Activated CD8-positive, alpha-beta memory T cell treated with anti-CD3 and anti-CD28 coated beads for 1 hour (primary cell): ENCODE data around the gene COL5A3.
A peak's percentile ranks its signal among the peaks of the same experiment; 100 is the strongest.

Source experiments
- DNase-seq, 2 donors: peaks; one replicate each; pipeline ENCODE4 v3.0.0-alpha.2; 2020; ENCODE audit warnings: low read depth in 1 of 2; ENCODE audit errors: extremely low read depth in 1 of 2

COL5A3 gene

DNA sequence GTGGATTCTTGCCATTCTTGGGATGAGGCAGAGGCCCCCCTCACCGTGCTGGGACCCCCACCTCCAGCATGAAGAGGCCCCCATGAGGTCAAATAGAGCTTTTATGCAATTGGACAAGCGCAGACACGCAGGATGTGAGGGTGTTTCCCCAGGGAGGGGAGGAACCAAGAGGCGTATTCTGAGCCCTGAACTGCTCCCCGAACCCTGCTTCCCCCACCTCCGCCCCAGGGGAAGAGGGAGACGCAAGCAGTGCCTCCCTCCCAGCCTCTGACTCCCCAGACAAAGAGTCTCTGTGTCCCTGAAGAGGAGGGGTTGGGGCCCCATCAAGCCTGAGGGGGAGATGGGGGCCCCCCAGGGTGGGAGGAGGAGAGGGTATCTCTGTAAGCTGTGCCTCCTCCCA, 1.7 kb upstream of the COL5A3 start:
- no peak for DNase-seq

DNA sequence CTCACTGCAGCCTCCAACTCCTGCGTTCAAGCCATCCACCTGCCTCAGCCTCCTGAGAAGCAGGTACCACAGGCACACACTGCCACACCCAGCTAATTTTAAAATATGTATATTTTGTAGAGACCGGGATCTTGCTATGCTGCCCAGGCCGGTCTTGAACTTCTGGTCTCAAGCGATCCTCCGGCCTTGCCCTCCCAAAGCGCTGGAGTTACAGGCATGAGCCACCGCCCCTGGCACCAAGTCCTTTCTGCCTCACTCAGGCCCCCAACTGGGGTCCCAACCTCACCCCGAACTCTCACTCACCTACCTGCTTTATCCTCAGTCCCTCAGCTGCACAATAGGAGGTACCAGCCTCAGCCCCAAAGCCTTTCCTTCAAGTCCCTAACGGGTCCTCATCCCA, 635 bp upstream of the COL5A3 start:
- DNase-seq = no peak

DNA sequence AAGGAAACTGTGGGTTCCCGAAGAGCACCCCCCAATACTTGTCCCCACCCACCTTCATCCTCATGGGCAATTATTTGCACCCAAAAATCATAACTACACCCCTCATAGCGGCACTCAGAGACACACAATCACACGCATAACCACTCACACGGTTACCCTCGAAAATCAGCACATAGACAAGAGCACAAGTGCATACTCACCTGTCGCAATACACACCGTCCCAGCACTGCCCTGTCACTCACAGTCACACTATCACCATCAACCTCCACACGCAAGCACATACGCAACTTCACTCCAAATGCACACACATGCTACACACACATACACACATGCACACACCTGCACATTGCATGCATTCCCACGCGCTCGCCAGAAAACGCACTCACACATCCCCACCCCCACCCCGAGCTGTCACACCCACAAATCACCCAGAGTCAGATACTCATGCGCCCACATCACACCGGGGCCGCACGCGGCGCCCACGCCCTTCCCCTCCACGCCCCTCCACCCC, 535 bp downstream of the COL5A3 start:
- DNase-seq = no peak

DNA sequence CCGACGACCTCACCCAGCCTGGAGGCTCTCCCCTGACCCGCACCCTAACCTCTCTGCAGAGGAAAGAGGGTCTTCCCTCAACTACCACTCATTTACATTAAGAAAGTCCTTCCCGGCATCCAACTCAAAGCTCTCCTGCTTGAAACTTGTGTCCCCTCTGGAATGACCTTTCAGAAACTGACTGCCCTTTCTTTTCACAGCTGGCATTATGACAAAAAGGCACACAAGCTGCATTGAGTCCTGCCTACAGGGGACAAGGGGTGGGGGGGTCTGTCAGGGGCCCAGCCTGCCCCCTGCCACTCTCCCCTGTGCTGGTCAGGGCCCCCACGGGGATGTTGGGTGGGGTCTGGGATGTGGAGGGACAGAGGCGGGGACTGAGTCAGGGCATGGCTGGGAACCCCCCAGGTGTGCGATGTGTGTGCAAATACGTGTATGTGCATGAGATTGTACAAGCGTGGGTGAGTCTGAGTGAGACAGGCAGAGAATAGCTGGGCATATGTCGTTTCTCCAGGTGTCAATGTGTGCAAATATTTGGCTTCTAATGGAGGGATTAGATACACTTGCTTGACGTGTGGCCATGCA, 2.0 kb downstream of the COL5A3 start:
- DNase-seq = no peak

DNA sequence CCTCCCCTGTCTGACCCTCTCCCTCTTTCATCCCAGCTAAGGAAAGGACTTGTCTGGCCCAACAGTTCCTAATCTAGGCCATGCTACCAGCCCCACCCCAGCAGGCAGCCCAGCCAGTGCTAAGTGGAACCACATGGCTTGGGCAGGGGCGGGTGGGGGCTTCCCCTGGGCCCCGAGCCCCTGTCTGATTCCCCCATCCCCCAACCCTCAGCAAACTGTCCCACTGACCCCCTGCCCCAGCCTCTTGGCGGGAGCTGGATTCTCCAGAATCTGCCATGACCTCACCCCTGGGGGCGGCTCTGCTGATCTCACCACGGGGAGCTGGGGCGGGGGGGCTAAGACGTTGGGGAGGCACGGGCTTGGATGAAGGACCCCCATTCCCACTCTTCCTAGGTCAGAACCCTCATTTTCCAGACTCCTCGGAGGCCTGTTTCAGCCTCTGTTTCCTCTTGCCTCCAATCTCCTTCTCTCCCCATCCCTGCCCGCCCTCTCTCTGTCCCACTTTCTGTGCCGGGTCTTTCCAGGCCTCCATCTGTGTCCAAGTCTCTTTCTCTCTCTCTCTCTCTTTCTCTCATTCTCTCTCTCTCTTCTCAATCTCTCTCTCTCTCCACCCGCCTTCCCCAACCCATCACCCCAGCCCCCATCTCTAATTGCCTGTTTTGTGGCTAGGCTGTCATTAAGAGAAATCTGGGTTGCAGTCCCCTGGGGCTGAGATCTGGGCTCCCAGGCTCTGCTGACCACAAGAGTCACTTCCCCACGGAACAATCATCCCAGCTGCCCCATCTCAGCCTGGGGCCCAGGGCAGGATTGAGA, 2.7 kb downstream of the COL5A3 start:
- DNase-seq = no peak

DNA sequence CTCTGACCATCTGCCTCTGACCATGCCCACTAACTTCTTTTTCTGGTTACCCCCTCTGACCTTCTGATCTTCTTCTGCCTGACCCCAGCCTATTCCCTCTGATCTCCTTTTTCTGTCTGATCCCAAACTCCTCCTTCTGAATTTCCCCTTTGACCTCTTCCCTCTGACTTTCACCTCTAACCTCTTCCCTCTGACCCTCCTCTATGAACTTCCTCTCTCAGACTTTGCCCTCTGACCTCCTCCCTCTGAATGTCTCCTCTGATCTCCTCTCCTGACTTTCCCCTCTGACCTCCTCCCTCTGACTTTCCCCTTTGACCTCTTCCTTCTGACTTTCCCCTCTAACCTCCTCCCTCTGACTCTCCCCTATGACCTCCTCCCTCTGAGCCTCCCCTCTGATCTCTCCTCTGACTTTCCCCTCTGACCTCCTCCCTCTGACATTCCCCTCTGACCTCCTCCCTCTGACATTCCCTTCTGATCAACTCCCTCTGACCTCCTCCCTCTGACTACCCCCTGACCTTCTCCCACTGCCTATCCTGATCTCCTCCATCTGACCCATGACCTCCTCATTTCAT, 3.5 kb downstream of the COL5A3 start:
- no peak for DNase-seq

DNA sequence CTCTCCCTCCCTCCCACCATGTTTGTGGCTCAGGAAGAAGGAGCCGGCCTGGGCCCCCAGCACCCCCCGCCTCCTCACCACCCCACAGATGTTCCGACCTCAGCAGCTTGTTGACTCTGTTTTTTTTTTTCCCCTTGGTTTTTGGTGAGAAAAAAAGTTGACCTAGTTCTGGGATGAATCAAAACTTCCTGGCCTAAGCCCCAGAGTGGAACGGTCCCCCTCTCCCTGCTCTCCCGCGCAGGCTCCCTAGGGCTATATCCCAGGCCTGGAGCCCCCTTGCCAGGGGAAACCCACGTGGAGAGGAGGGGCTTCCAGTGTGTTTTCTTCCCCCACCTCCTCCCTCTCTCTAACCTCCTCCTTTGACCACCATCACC, 4.0 kb downstream of the COL5A3 start:
- DNase-seq = no peak

DNA sequence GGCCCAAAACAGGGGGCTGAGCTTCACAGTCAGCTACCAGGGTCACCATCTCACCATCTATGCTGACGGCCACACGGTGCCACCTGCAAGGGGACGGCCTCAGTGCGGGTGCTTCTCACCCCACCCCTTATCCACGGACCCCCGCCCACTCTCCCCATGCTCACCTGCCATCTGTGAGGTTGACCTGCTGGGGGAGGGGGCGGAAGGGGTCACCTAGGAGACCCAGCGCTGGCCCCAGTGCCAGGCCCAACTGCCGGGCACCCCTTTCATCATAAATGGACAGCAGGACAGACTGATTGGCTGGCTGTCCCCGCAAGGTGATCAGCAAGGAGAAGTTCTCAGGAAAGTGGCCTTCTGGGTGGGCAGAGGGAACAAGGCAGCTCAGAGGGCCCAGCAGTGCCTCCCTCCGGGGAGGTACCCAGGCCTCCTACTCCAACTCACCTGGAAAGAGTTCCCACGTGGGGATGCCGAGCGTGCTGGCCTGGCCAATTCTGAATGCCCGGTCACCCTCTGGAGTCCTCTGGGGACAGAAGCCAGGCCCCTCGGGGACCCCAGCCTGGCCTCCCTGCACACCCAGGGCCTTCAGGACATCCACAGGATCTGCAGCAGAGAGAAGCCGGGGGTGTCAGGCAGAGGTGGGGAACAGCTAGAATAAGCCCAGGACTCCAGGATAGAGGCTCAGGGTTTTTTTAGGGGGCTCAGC, 4.5 kb downstream of the COL5A3 start:
- no peak for DNase-seq

DNA sequence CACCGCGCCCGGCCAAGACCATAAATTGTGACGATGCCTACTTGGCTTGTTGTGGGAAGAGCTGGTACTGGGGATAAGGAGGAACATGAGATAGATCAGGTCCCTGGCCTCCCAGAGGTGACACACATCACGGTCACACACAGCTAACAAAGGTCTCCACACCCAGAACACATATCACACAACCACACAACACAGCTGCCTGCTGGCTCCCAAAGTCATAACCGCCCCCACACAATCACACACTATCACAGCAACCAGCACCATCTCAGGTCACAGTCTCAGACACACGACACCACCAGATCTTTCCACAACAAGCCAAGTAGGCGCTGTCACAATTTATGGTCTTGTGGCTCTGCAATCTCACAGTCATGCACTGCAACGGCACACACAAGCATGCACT, 5.7 kb downstream of the COL5A3 start:
- no peak for DNase-seq

DNA sequence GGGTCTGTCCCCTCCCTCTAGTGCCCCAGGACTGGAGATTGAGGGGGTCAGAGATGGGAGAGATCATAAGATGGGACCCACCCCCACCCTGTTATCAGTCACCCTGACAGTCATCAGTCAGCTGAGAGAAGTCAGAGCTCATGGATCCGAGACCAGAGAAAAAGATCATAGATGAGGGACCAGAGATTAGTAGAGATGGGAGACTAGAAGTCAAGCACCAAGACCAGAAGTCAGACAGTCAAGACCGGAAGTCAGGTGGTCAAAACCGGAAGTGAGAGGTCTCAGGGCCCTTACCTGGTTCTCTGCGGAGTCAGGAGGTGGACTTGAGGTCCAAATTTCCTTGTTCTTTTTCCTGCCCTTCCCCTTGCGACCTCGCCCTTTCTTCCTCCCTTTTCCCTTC, 7.0 kb downstream of the COL5A3 start:
- DNase-seq = no peak

DNA sequence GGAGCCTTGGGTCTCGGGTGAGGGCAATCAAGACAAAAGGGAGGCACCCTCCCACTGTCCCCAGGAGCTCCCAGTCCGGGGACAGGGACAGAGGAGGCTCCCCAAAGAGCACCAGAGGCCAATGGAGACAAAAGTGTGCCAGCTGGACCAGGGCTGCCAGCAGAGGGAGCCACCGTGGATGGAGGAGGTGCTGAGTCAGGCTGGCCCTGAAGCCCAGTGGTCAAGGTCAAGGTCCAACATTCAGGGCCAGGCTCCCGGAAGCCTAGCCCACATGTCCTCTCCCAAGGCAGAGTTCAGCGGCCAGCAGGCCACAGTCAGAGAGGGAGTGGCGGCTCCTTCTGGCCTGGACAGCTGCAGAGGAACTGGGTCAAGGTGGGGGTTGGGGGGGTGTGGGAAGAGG, 8.4 kb downstream of the COL5A3 start:
- DNase-seq = no peak

DNA sequence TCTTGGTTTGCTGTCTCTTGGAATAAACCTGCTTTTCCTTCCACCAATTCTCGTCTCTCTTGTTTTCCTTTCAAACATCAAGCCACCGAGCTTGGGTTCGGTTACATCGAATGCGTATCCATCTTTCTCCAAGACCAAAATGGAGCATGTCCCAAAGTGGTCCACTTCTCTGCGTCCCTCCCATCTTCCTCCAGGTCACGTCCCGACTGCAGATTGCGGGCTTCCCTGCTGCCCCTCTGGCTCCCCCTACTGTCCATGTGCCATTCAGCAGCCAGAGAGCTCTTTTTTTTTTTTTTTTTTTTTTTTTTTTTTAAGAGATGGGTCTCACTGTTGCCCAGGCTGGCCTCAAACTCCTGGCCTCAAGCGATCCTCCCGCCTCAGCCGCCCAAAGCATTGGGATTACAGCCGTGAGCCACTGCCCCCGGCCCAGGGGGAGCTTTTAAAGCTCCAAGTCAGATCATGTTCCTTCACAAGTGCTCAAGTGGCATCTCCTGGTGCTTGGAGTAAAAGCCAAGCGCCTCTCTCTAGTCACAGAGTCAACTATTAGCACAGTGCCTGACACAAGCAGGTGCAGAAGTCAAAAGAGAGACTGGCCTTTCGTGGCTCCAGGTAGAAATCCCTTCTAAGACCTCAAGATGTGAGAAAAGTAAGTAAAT, 10.0 kb downstream of the COL5A3 start:
- peak; percentile 13 to 35 for DNase-seq

DNA sequence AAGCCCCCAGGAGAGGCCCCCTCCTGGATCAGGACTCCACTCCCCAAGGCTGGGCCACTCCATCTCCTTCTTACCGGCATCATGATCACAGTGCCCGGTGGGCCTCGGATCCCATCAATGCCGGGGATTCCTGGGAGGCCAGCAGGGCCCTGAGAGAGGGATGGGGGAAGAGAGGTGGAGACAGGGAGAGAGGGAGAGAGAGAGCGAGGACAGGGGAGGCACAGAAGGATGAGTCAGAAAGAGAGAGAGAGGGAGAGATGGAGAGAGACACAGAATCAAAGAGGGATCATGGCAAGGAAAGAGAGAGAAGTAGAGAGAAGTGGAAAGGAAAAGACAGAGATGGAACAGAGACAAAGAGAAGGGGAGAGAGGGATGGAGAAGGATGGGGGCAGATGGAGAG, 13.8 kb downstream of the COL5A3 start:
- DNase-seq = no peak

DNA sequence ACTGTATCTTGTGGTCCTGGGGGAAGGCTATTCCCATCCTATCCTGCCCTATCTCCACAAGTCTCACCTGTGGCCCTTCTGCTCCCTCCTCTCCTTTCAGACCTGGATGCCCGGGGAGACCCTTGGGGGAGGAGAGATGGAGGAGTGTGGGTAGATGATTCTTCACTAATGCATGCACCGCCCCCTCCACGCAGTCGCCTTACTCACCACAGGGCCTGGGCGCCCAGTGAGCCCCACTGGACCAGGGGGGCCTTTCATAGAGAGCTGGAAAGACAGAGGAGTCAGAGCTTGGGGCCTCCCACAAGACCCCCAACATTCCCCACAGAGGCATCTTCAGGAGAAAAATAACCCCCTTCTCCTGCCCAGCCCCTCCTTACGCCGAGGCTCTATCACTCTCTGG, 14.3 kb downstream of the COL5A3 start:
- no peak for DNase-seq

DNA sequence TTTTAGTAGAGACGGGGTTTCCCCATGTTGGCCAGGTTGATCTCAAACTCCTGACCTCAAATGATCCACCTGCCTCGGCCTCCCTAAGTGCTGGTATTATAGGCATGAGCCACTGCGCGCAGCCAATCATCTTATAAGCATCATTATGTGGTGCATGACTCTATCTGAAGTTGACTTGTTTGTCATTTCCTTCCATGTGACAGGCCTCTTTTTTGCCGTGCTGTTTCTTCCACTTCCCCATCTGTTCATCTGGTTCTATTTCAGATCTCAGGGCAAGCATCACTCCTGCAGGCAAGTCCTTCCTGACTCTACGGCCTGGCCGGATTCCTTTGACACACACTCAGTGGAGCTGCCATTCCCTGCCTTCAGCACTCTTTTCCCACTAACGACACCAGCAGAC, 15.2 kb downstream of the COL5A3 start:
- DNase-seq = no peak

DNA sequence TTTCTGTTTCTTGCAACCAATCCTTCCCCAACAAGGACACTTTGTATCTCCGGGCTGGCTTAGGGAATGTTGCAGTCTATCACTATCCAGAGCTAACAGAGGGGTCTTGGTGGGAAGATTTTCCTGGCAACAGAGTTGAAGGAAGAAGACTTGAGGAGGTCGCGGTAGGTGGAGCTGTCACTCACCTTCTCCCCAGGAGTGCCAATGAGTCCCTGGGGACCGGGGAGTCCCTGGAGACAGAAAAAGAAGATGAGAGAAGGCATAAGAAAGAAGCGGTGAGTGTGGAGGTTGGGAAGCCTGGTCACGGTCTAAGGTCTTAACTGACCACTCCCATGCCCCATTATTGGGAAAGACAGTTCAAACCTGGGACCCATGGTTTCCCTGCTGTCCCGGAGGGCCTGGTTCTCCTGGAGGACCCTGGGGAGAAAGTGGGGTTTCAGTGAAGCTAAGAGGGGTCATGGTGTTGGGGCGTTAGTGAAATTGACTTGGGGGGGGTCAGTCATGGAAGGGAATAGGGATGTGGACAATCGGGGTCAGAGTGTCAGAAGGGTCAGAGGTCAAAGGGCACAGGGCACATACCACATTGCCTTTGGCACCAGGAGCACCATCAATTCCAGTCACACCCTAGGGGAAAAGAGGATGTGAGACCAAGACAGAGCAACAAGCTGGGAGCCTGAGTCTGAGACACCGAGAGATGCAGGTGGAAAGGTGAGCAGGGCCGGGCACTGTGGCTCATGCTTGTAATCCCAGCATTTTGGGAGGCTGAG, 18.7 kb downstream of the COL5A3 start:
- DNase-seq = no peak

DNA sequence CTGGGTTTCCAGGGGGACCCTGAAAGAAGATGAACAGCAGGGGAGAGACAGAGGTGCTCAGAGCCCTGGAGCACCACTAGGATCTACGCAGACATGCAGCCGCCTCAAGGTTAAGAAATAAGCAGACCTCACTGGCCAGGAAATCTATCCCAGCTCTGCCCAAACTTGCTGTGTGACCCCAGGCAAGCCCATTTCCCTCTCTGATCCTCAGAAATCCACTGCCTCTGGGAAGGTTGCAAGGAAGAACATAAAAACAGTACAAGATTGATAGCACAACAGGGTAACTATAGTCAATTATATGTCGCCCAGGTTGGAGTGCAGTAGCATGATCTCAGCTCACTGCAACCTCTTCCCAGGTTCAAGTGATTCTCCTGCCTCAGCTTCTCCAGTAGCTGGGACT, 20.8 kb downstream of the COL5A3 start:
- no peak for DNase-seq

DNA sequence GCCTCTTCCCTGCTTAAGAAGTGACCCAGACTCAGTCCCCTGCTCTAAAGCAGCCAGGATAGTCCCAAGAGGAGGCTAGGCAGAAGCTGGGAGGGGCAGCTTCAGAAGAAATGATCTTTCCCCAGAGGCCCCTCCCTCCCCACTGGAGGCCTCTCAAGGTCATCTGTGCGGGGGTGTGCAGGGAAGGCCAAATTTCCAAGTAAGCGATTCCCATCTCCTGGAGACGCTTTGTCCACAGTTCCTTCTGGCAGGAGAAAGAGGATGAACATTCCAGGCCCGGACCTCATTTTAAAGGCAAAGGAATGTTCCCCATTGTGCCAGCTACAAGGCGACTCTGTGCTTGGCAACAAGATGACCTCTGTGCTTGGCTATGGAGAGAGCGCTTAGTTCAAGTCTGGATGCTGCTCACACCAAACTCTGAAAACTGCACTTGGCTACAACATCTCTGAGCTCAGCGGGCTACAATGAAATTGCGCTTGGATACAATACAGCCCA, 23.5 kb downstream of the COL5A3 start:
- DNase-seq = no peak

DNA sequence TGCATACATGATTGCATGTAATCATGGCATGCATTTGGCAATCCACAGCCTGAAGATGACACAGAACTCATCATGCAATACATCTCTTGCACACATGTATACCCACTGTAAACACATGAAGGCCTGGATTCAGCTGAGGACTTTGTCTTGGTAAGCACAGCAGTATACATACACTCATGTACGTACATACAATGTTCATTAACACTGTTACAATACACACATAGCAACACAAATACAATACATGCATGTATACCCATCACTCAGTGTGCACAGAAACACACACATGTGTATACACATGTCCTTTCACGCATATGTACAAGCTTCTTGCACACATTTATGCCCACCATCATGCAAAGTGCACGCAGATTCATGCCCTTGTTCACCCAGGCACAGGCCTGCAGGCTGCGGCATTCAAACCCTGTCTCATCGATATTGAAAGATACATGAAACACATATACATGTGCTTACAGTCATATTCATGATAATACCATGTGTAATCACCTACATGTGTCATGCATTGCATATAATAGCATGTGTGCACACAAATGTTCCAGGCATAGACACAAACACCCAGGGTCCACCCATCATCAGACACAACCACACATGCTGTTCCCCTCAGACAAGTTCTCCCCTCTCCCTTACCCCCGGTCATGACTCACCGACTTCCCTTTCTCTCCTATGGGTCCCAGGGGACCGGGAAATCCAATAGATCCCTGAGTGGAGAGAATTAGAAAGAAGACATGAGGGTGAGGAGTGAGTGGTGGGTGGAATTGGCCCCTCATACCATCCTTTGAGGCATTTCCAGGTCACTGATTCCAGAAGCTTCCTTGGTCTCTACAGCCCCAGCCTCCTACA, 28.7 kb downstream of the COL5A3 start:
- no peak for DNase-seq
